ENCODE data around the gene FASTKD3. TPM values are rescaled to one million over a fixed set of nuclear protein-coding genes. Genes with fewer than 3 reads are reported as not detected.

The FASTKD3 gene
- total RNA-seq, 1 experiment from 2014 or later: 12.0 TPM

- no peaks in the 10 kb centered on the region for H3K79me2 ChIP-seq (ENCODE audit: insufficient read depth, low read length)
- TF ChIP-seq ELF1 (IDR thresholded peaks at IDR 0.05; ENCODE audit: borderline replicate concordance, low read depth) (no peak), JUND (IDR thresholded peaks at IDR 0.05) (no peak), FOSL1 (IDR thresholded peaks at IDR 0.05; ENCODE audit: low read depth) (no peak), RAD21 (IDR thresholded peaks at IDR 0.05; ENCODE audit: low read depth) (no peak), SP1 (IDR thresholded peaks at IDR 0.05; ENCODE audit: low read depth) (no peak), CEBPB (IDR thresholded peaks at IDR 0.05; ENCODE audit: low read depth) (no peak)
- H4K20me1 ChIP-seq (ENCODE audit: insufficient read depth): no peaks in the 10 kb centered on the region
- no peaks in the 10 kb centered on the region for H3K36me3 ChIP-seq (ENCODE audit: control insufficient read depth in 1 of 2, insufficient read depth in 2 of 2, low read length in 2 of 2)
- DNase-seq (ENCODE audit: low read depth, low spot score) (no peak), ATAC-seq (no peak)
- ChIA-PET RAD21 (ENCODE audit: low non-redundant PET in 1 of 2, low total read pairs in 2 of 2, uncharacterized antibody in 2 of 2, unreplicated experiment in 2 of 2) (no interaction called here), POLR2A (no interaction called here), CTCF (interaction anchor here (1.1 kb wide), 1 partner anchor 13 kb away, joined by 3 read pairs; no protein-coding TSS in a partner anchor)
- H2AFZ ChIP-seq (ENCODE audit: low read depth, low read length, poor library complexity, severe bottlenecking): no peak overlapping the region
- H3K9ac ChIP-seq (ENCODE audit: low read length): no peak overlapping the region
- no peak overlapping the region for H3K27ac ChIP-seq (ENCODE audit: low read depth, low read length)
- H3K27me3 ChIP-seq (ENCODE audit: insufficient read depth, low read length): peaks cover 33% of the 10 kb centered on the region
- H3K4me3 ChIP-seq (replicated peaks in 1 of 2; ENCODE audit: low read depth in 1 of 2, low read length in 2 of 2): no peak overlapping the region
- H3K4me1 ChIP-seq (ENCODE audit: control insufficient read depth in 1 of 2, insufficient read depth in 2 of 2, low read length in 2 of 2): peaks cover 0 to 2% of the 10 kb centered on the region in 2 experiments; a peak in 1 of 4 replicates
- intact Hi-C loops (cut with micrococcal nuclease): no loop called here
- H3K4me2 ChIP-seq (ENCODE audit: low read length): no peak overlapping the region
- H3K9me3 ChIP-seq (ENCODE audit: control insufficient read depth in 1 of 2, insufficient read depth in 1 of 2, low read depth in 1 of 2, low read length in 2 of 2): no peaks in the 10 kb centered on the region
- BruUV-seq (replicated peaks): no TSS peak
- no peaks in the 10 kb centered on the region for H3K9me2 ChIP-seq (ENCODE audit: insufficient read depth)
Observed at GRCh38 chr5:7814816-7815215, 54.0 kb downstream of the FASTKD3 start.

GRCh38 chr5:7813576-7813975 lies 55.3 kb downstream of the FASTKD3 start:
- Histone ChIP-seq H3K36me3 (ENCODE audit: control insufficient read depth in 1 of 2, insufficient read depth in 2 of 2, low read length in 2 of 2) (no peaks in the 10 kb centered on the region), H3K4me2 (ENCODE audit: low read length) (no peak overlapping the region), H3K9me2 (ENCODE audit: insufficient read depth) (no peaks in the 10 kb centered on the region), H2AFZ (ENCODE audit: low read depth, low read length, poor library complexity, severe bottlenecking) (no peak overlapping the region), H4K20me1 (ENCODE audit: insufficient read depth) (no peaks in the 10 kb centered on the region), H3K79me2 (ENCODE audit: insufficient read depth, low read length) (no peaks in the 10 kb centered on the region), H3K9me3 (ENCODE audit: control insufficient read depth in 1 of 2, insufficient read depth in 1 of 2, low read depth in 1 of 2, low read length in 2 of 2) (no peaks in the 10 kb centered on the region), H3K27ac (ENCODE audit: low read depth, low read length) (no peak overlapping the region), H3K27me3 (ENCODE audit: insufficient read depth, low read length) (peaks cover 27% of the 10 kb centered on the region), H3K4me1 (ENCODE audit: control insufficient read depth in 1 of 2, insufficient read depth in 2 of 2, low read length in 2 of 2) (peaks cover 0 to 2% of the 10 kb centered on the region in 2 experiments; a peak in 1 of 4 replicates), H3K4me3 (replicated peaks in 1 of 2; ENCODE audit: low read depth in 1 of 2, low read length in 2 of 2) (no peak overlapping the region), H3K9ac (ENCODE audit: low read length) (no peak overlapping the region)
- BruUV-seq (replicated peaks): no TSS peak
- ChIA-PET RAD21 (ENCODE audit: low non-redundant PET in 1 of 2, low total read pairs in 2 of 2, uncharacterized antibody in 2 of 2, unreplicated experiment in 2 of 2) (no interaction called here), CTCF (no interaction called here), POLR2A (no interaction called here)
- intact Hi-C loops (cut with micrococcal nuclease): no loop called here
- ATAC-seq: no peak
- no peak for TF ChIP-seq EGR1 (IDR thresholded peaks at IDR 0.05; ENCODE audit: low read depth)
- TF ChIP-seq EZH2 (IDR thresholded peaks at IDR 0.05): no peak
- no peak for TF ChIP-seq SRF (IDR thresholded peaks at IDR 0.05; ENCODE audit: low read depth)
- TF ChIP-seq POLR2A (IDR thresholded peaks at IDR 0.05; ENCODE audit: borderline replicate concordance, extremely low read depth, insufficient read depth, insufficient read length): no peak
- no peak for TF ChIP-seq MAX (IDR thresholded peaks at IDR 0.05)
- no peak for TF ChIP-seq SIN3A (IDR thresholded peaks at IDR 0.05; ENCODE audit: low read depth)
- TF ChIP-seq POLR2AphosphoS5 (IDR thresholded peaks at IDR 0.05; ENCODE audit: low read depth, low read length): no peak
- TF ChIP-seq CTCF (IDR thresholded peaks at IDR 0.05 in 2 of 3, conservative IDR thresholded peaks at IDR 0.05 in 1 of 3; ENCODE audit: borderline replicate concordance in 1 of 3, insufficient read depth in 1 of 3, low read depth in 2 of 3, low read length in 2 of 3): no peak
- TF ChIP-seq, protein P1, sequence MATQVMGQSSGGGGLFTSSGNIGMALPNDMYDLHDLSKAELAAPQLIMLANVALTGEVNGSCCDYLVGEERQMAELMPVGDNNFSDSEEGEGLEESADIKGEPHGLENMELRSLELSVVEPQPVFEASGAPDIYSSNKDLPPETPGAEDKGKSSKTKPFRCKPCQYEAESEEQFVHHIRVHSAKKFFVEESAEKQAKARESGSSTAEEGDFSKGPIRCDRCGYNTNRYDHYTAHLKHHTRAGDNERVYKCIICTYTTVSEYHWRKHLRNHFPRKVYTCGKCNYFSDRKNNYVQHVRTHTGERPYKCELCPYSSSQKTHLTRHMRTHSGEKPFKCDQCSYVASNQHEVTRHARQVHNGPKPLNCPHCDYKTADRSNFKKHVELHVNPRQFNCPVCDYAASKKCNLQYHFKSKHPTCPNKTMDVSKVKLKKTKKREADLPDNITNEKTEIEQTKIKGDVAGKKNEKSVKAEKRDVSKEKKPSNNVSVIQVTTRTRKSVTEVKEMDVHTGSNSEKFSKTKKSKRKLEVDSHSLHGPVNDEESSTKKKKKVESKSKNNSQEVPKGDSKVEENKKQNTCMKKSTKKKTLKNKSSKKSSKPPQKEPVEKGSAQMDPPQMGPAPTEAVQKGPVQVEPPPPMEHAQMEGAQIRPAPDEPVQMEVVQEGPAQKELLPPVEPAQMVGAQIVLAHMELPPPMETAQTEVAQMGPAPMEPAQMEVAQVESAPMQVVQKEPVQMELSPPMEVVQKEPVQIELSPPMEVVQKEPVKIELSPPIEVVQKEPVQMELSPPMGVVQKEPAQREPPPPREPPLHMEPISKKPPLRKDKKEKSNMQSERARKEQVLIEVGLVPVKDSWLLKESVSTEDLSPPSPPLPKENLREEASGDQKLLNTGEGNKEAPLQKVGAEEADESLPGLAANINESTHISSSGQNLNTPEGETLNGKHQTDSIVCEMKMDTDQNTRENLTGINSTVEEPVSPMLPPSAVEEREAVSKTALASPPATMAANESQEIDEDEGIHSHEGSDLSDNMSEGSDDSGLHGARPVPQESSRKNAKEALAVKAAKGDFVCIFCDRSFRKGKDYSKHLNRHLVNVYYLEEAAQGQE (IDR thresholded peaks at IDR 0.05; ENCODE audit: low read depth): no peak
- TF ChIP-seq CEBPB (IDR thresholded peaks at IDR 0.05; ENCODE audit: low read depth): no peak
- no peak for TF ChIP-seq FOSL1 (IDR thresholded peaks at IDR 0.05; ENCODE audit: low read depth)
- no peak for DNase-seq (ENCODE audit: low read depth, low spot score)
